Mesenchymal stem cell (in vitro differentiated cells and primary cell): ENCODE results near the gene CHKB.

Experiments used
- DNase-seq: peaks from one replicate; pipeline ENCODE4 v3.0.0-alpha.2; 2013
- H2AFZ ChIP-seq: one replicate; pipeline ENCODE4 v1.6.1; 2013; ENCODE audit warnings: low read depth, mild to moderate bottlenecking, control low read depth, inconsistent platforms, low read length, moderate library complexity
- H2AK5ac ChIP-seq: 2 replicates; pipeline ENCODE4 v1.6.1; 2013; ENCODE audit warnings: low read length, moderate library complexity, mild to moderate bottlenecking, inconsistent platforms; ENCODE audit not compliant: severe bottlenecking
- H2BK120ac ChIP-seq: one replicate; pipeline ENCODE4 v1.6.1; 2013; ENCODE audit warnings: low read depth, mild to moderate bottlenecking, inconsistent platforms, low read length, moderate library complexity
- H2BK12ac ChIP-seq, 2 experiments: one replicate each; pipeline ENCODE4 v1.6.1; 2013; ENCODE audit warnings: inconsistent platforms in 2 of 2, low read length in 2 of 2, mild to moderate bottlenecking in 2 of 2, moderate library complexity in 2 of 2, control low read depth in 1 of 2
- H2BK15ac ChIP-seq: one replicate; pipeline ENCODE4 v1.6.1; 2013; ENCODE audit warnings: mild to moderate bottlenecking, low read depth, inconsistent platforms; ENCODE audit not compliant: poor library complexity, severe bottlenecking
- H2BK5ac ChIP-seq: 2 replicates; pipeline ENCODE4 v1.6.1; 2013; ENCODE audit warnings: low read depth, mild to moderate bottlenecking, low read length, control low read depth, inconsistent platforms; ENCODE audit not compliant: poor library complexity, severe bottlenecking
- H3K14ac ChIP-seq, 2 experiments: one replicate each; pipeline ENCODE4 v1.6.1; 2013; ENCODE audit warnings: inconsistent platforms in 2 of 2, low read length in 2 of 2, control low read depth in 1 of 2, mild to moderate bottlenecking in 1 of 2, moderate library complexity in 1 of 2
- H3K18ac ChIP-seq, 2 experiments: one replicate each; pipeline ENCODE4 v1.6.1; 2013; ENCODE audit warnings: inconsistent platforms in 2 of 2, low read length in 2 of 2, control low read depth in 1 of 2, low read depth in 1 of 2, mild to moderate bottlenecking in 1 of 2
- H3K23ac ChIP-seq, 2 experiments: one replicate each; pipeline ENCODE4 v1.6.1; 2013; ENCODE audit warnings: inconsistent platforms in 2 of 2, low read length in 2 of 2, mild to moderate bottlenecking in 2 of 2, moderate library complexity in 2 of 2, control low read depth in 1 of 2
- H3K27ac ChIP-seq: 2 replicates; pipeline ENCODE4 v1.5.1; 2013; ENCODE audit warnings: mild to moderate bottlenecking, moderate library complexity, low read length, control low read depth, inconsistent platforms; ENCODE audit not compliant: poor library complexity, severe bottlenecking
- H3K27me3 ChIP-seq, 2 experiments: 2 replicates each; pipeline versions ENCODE4 v1.6.1 to v1.7.0; 2013; ENCODE audit warnings: low read length in 2 of 2, mild to moderate bottlenecking in 2 of 2, moderate library complexity in 2 of 2, control low read depth in 1 of 2, inconsistent platforms in 1 of 2; ENCODE audit not compliant: control insufficient read depth in 1 of 2, insufficient read depth in 1 of 2
- H3K36me3 ChIP-seq, 2 experiments: 2 replicates each; pipeline versions ENCODE4 v1.6.1 to v1.7.0; 2013; ENCODE audit warnings: low read length in 2 of 2, control low read depth in 1 of 2, inconsistent platforms in 1 of 2, low read depth in 1 of 2, mild to moderate bottlenecking in 1 of 2; ENCODE audit not compliant: insufficient read depth in 2 of 2, control insufficient read depth in 1 of 2
- H3K4ac ChIP-seq, 2 experiments: one replicate each; pipeline ENCODE4 v1.6.1; 2013; ENCODE audit warnings: inconsistent platforms in 2 of 2, low read length in 2 of 2, mild to moderate bottlenecking in 2 of 2, moderate library complexity in 2 of 2, control low read depth in 1 of 2, low read depth in 1 of 2
- H3K4me1 ChIP-seq: 2 replicates; pipeline ENCODE4 v1.6.1; 2013; ENCODE audit warnings: low read depth, low read length, control low read depth; ENCODE audit not compliant: control insufficient read depth, insufficient read depth
- H3K4me2 ChIP-seq: 2 replicates; pipeline ENCODE4 v1.6.1; 2013; ENCODE audit warnings: low read length, mild to moderate bottlenecking, inconsistent platforms; ENCODE audit not compliant: poor library complexity, severe bottlenecking
- H3K4me3 ChIP-seq, 2 experiments: 2 replicates each; pipeline versions ENCODE4 v1.5.1 to v1.7.0; 2013; ENCODE audit warnings: low read length in 2 of 2, mild to moderate bottlenecking in 2 of 2, control low read depth in 1 of 2, low read depth in 1 of 2; ENCODE audit not compliant: insufficient read depth in 1 of 2
- H3K79me1 ChIP-seq: replicated peaks from 2 replicates; pipeline ENCODE4 v1.6.1; 2013; ENCODE audit warnings: mild to moderate bottlenecking, control low read depth, low read length, inconsistent platforms; ENCODE audit not compliant: poor library complexity, severe bottlenecking
- H3K9ac ChIP-seq: 2 replicates; pipeline ENCODE4 v1.7.0; 2013; ENCODE audit warnings: mild to moderate bottlenecking, low read length, moderate library complexity
- H3K9me3 ChIP-seq: 2 replicates; pipeline ENCODE4 v1.7.0; 2013; ENCODE audit warnings: mild to moderate bottlenecking, low read length; ENCODE audit not compliant: control insufficient read depth
- H4K8ac ChIP-seq: one replicate; pipeline ENCODE4 v1.6.1; 2013; ENCODE audit warnings: inconsistent platforms, mild to moderate bottlenecking, low read length, moderate library complexity
- H4K91ac ChIP-seq: one replicate; pipeline ENCODE4 v1.6.1; 2013; ENCODE audit warnings: mild to moderate bottlenecking, low read length, inconsistent platforms
- whole genome bisulfite sequencing: methylation state at CpG from one replicate; pipeline ENCODE4 v1.1.7; 2013; ENCODE audit warnings: mixed read lengths; 5-methylcytosine and 5-hydroxymethylcytosine counted together

Gene CHKB

GRCh38 chr22:50550395-50550794, 32.3 kb downstream of the CHKB start:
- Histone ChIP-seq H3K23ac (no peak overlapping the region), H3K27ac (no peak overlapping the region), H3K27me3 (peaks cover 10 to 60% of the 10 kb centered on the region in 2 experiments), H3K18ac (no peak overlapping the region), H3K9me3 (no peaks in the 10 kb centered on the region), H2AK5ac (no peak overlapping the region), H3K4me1 (no peaks in the 10 kb centered on the region), H2BK12ac (no peak overlapping the region), H3K36me3 (no peaks in the 10 kb centered on the region), H3K4me2 (no peak overlapping the region), H3K4me3 (no peak overlapping the region), H3K4ac (no peak overlapping the region), H2BK120ac (no peak overlapping the region), H3K79me1 (no peaks in the 10 kb centered on the region), H2BK15ac (no peak overlapping the region), H3K14ac (no peak overlapping the region), H4K91ac (no peak overlapping the region), H4K8ac (no peak overlapping the region), H3K9ac (no peak overlapping the region), H2AFZ (no peak overlapping the region), H2BK5ac (no peak overlapping the region)
- 90% methylated on average over 8 of the region's 8 CpGs for WGBS
- no peak for DNase-seq

- no peak overlapping the region for H3K27ac ChIP-seq
- 93% methylated on average over 68 of the region's 68 CpGs for WGBS
Measured at GRCh38 chr22:50548921-50549790, 33.5 kb downstream of the CHKB start.

GRCh38 chr22:50548040-50548920, 34.4 kb downstream of the CHKB start:
- no peak overlapping the region for H3K23ac ChIP-seq
- H2BK5ac ChIP-seq = no peak overlapping the region
- H3K36me3 ChIP-seq = no peaks in the 10 kb centered on the region
- H2BK12ac ChIP-seq = no peak overlapping the region
- H3K79me1 ChIP-seq = no peaks in the 10 kb centered on the region
- no peak overlapping the region for H2AK5ac ChIP-seq
- H3K4me3 ChIP-seq = no peak overlapping the region
- H3K4ac ChIP-seq = no peak overlapping the region
- no peak overlapping the region for H4K8ac ChIP-seq
- H3K4me2 ChIP-seq = no peak overlapping the region
- H3K18ac ChIP-seq = no peak overlapping the region
- DNase-seq = no peak
- H4K91ac ChIP-seq = no peak overlapping the region
- H2AFZ ChIP-seq = no peak overlapping the region
- peaks cover 7% of the 10 kb centered on the region for H3K4me1 ChIP-seq
- WGBS = 90% methylated on average over 52 of the region's 56 CpGs
- H3K9me3 ChIP-seq = no peaks in the 10 kb centered on the region
- no peak overlapping the region for H3K27ac ChIP-seq
- H3K14ac ChIP-seq = no peak overlapping the region
- H3K9ac ChIP-seq = no peak overlapping the region
- H2BK120ac ChIP-seq = no peak overlapping the region
- H2BK15ac ChIP-seq = no peak overlapping the region
- H3K27me3 ChIP-seq = peaks cover 10 to 70% of the 10 kb centered on the region in 2 experiments

More at GRCh38 chr22:50548921-50549790, 33.5 kb downstream of the CHKB start:
- H4K8ac ChIP-seq = no peak overlapping the region
- no peaks in the 10 kb centered on the region for H3K36me3 ChIP-seq
- H3K4me1 ChIP-seq = peaks cover 4% of the 10 kb centered on the region
- no peak overlapping the region for H3K4ac ChIP-seq
- no peak overlapping the region for H3K18ac ChIP-seq
- peaks cover 10 to 71% of the 10 kb centered on the region in 2 experiments for H3K27me3 ChIP-seq
- H3K9me3 ChIP-seq = no peaks in the 10 kb centered on the region
- peak overlapping the region; percentile 53 for H4K91ac ChIP-seq
- DNase-seq = no peak
- H2AK5ac ChIP-seq = no peak overlapping the region
- no peak overlapping the region for H3K14ac ChIP-seq
- H2AFZ ChIP-seq = no peak overlapping the region
- peak overlapping the region in 1 of 2 experiments; percentile 16 for H2BK12ac ChIP-seq
- no peak overlapping the region for H2BK15ac ChIP-seq
- H3K79me1 ChIP-seq = no peaks in the 10 kb centered on the region
- H3K9ac ChIP-seq = no peak overlapping the region
- H3K4me3 ChIP-seq = no peak overlapping the region
- no peak overlapping the region for H3K23ac ChIP-seq
- H2BK120ac ChIP-seq = no peak overlapping the region
- no peak overlapping the region for H2BK5ac ChIP-seq
- no peak overlapping the region for H3K4me2 ChIP-seq
